Activated CD8-positive, alpha-beta T cell treated with anti-CD3 and anti-CD28 coated beads for 36 hours (primary cell): Measurements from ENCODE around the gene SLC25A26. TPM values are rescaled to one million over a fixed set of nuclear protein-coding genes. Genes with fewer than 3 reads are reported as not detected.
"Not testable (repeated sequence)": the region's sequence is repeated elsewhere in the genome, so short reads cannot be mapped to it uniquely, and the experiment has no call there.

Source experiments
- ATAC-seq: fragments of 200-7000 bp; cut with Tn5 transposase; one replicate; pipeline ENCODE4 v1.10.0; 2021; ENCODE audit warnings: mild to moderate bottlenecking, moderate library complexity
- CTCF ChIA-PET: fragments of 350-600 bp; sonication (Branson Sonifier 250); formaldehyde crosslinking; loops from one replicate; lab custom pipeline; 2021; ENCODE audit warnings: antibody characterized with exemption; lab: Charles Lee
- POLR2A ChIA-PET: fragments of 350-600 bp; sonication (Branson Sonifier 250); formaldehyde crosslinking; loops from one replicate; lab custom pipeline; 2021; ENCODE audit warnings: antibody characterized with exemption; lab: Charles Lee
- DNase-seq: peaks from one replicate; pipeline ENCODE4 v3.0.0-alpha.2; 2020
- H3K27ac Mint-ChIP-seq: one replicate; pipeline ENCODE4 v1.8.0; 2021; ENCODE audit warnings: mild to moderate bottlenecking, mixed read lengths
- H3K27me3 Mint-ChIP-seq: one replicate; pipeline ENCODE4 v1.8.0; 2021; ENCODE audit warnings: mixed read lengths
- H3K36me3 Mint-ChIP-seq: one replicate; pipeline ENCODE4 v1.8.0; 2021; ENCODE audit warnings: low read depth, mixed read lengths
- H3K4me1 Mint-ChIP-seq: one replicate; pipeline ENCODE4 v1.8.0; 2021; ENCODE audit warnings: low read depth, mixed read lengths
- H3K4me3 Mint-ChIP-seq: one replicate; pipeline ENCODE4 v1.8.0; 2021; ENCODE audit warnings: mild to moderate bottlenecking, moderate library complexity, mixed read lengths
- H3K9me3 Mint-ChIP-seq: one replicate; pipeline ENCODE4 v1.8.0; 2021; ENCODE audit warnings: mixed read lengths
- CTCF ChIP-seq: fragments of 200-600 bp; IDR thresholded peaks from one replicate; pipeline ENCODE4 v1.8.0; 2022; ENCODE audit warnings: antibody characterized with exemption, mild to moderate bottlenecking
- intact Hi-C: fragments of 100-400 bp; cut with micrococcal nuclease; formaldehyde crosslinking; loops from one replicate; pipeline ENCODE4 v1.10.0; 2022
- total RNA-seq, 2 experiments: library from RNA; stranded (reverse); gene quantifications; one replicate each; pipeline ENCODE4 v1.2.3, GENCODE V29; 2021

Gene SLC25A26
- total RNA-seq, 2 experiments from 2014 or later = 28.5 to 31.0 TPM

GRCh38 chr3:66280304-66280703 lies 59.5 kb downstream of the SLC25A26 start:
- ChIA-PET POLR2A (no interaction called here), CTCF (interaction anchor here (0.6 to 4.0 kb wide), 3 partner anchors 16 to 542 kb away, joined by 3 to 18 read pairs (median 4); no protein-coding TSS in a partner anchor)
- intact Hi-C loops = no loop called here
- TF ChIP-seq CTCF = no peak
- Mint-ChIP-seq H3K27ac (peak overlapping the region; percentile 75), H3K27me3 (no peaks in the 10 kb centered on the region), H3K36me3 (peaks cover 2% of the 10 kb centered on the region), H3K9me3 (no peaks in the 10 kb centered on the region), H3K4me1 (peaks cover 26% of the 10 kb centered on the region), H3K4me3 (no peak overlapping the region)
- peak; percentile 42 for ATAC-seq
- DNase-seq = no peak

- intact Hi-C loops, ATAC-seq, H3K4me3 Mint-ChIP-seq, DNase-seq, H3K27me3 Mint-ChIP-seq, H3K27ac Mint-ChIP-seq, POLR2A ChIA-PET, CTCF ChIA-PET: not testable (repeated sequence)
- Mint-ChIP-seq H3K9me3 (peaks cover 15% of the 10 kb centered on the region), H3K36me3 (peaks cover 32% of the 10 kb centered on the region), H3K4me1 (peaks cover 30% of the 10 kb centered on the region)
These were observed 71.1 kb downstream of the SLC25A26 start for GRCh38 chr3:66291922-66292321.

GRCh38 chr3:66297260-66297873 lies 76.6 kb downstream of the SLC25A26 start:
- ATAC-seq (no peak), DNase-seq (no peak)
- TF ChIP-seq CTCF = no peak
- intact Hi-C loops = no loop called here
- H3K4me3 Mint-ChIP-seq = peak overlapping the region; percentile 9
- H3K27me3 Mint-ChIP-seq = no peaks in the 10 kb centered on the region
- H3K27ac Mint-ChIP-seq = peak overlapping the region; percentile 74
- H3K36me3 Mint-ChIP-seq = peaks cover 8% of the 10 kb centered on the region
- ChIA-PET CTCF (interaction anchor here (0.7 to 3.2 kb wide), 5 partner anchors 11 to 519 kb away, joined by 3 to 9 read pairs (median 4); no protein-coding TSS in a partner anchor), POLR2A (interaction anchor here (1.1 kb wide), 1 partner anchor 13 kb away, joined by 3 read pairs; no protein-coding TSS in a partner anchor)
- no peaks in the 10 kb centered on the region for H3K9me3 Mint-ChIP-seq
- H3K4me1 Mint-ChIP-seq = peaks cover 43% of the 10 kb centered on the region

GRCh38 chr3:66297900-66298299 lies 77.1 kb downstream of the SLC25A26 start:
- Mint-ChIP-seq H3K36me3 (peaks cover 11% of the 10 kb centered on the region), H3K27ac (peak overlapping the region; percentile 74), H3K9me3 (no peaks in the 10 kb centered on the region), H3K4me3 (peak overlapping the region; percentile 9), H3K27me3 (no peaks in the 10 kb centered on the region), H3K4me1 (peaks cover 48% of the 10 kb centered on the region)
- ATAC-seq (no peak), DNase-seq (no peak)
- ChIA-PET CTCF (interaction anchor here (0.9 to 3.2 kb wide), 4 partner anchors 12 to 80 kb away, joined by 3 to 9 read pairs (median 6); no protein-coding TSS in a partner anchor), POLR2A (no interaction called here)
- intact Hi-C loops = no loop called here
- TF ChIP-seq CTCF = no peak

GRCh38 chr3:66298591-66298990 lies 77.8 kb downstream of the SLC25A26 start:
- DNase-seq (no peak), ATAC-seq (no peak)
- POLR2A ChIA-PET = no interaction called here
- peaks cover 13% of the 10 kb centered on the region for H3K36me3 Mint-ChIP-seq
- intact Hi-C loops = no loop called here
- H3K27ac Mint-ChIP-seq = peak overlapping the region; percentile 74
- CTCF ChIA-PET = interaction anchor here (1.1 to 3.2 kb wide), 3 partner anchors 12 to 79 kb away, joined by 3 to 9 read pairs (median 8); no protein-coding TSS in a partner anchor
- no peaks in the 10 kb centered on the region for H3K27me3 Mint-ChIP-seq
- H3K4me1 Mint-ChIP-seq = peaks cover 54% of the 10 kb centered on the region
- no peak for TF ChIP-seq CTCF
- no peak overlapping the region for H3K4me3 Mint-ChIP-seq
- no peaks in the 10 kb centered on the region for H3K9me3 Mint-ChIP-seq

GRCh38 chr3:66299085-66299484 lies 78.3 kb downstream of the SLC25A26 start:
- Mint-ChIP-seq H3K27ac (peak overlapping the region; percentile 74), H3K36me3 (peaks cover 18% of the 10 kb centered on the region), H3K4me1 (peaks cover 58% of the 10 kb centered on the region)
- H3K9me3 Mint-ChIP-seq, ATAC-seq, H3K27me3 Mint-ChIP-seq, H3K4me3 Mint-ChIP-seq, DNase-seq, POLR2A ChIA-PET, intact Hi-C loops: not testable (repeated sequence)
- CTCF ChIA-PET = interaction anchor here (1.1 to 3.2 kb wide), 3 partner anchors 13 to 79 kb away, joined by 3 to 9 read pairs (median 8); no protein-coding TSS in a partner anchor
